Activated CD8-positive, alpha-beta memory T cell treated with anti-CD3 and anti-CD28 coated beads, Interleukin-2, amount 50 U/mL, for 24 hours (primary cell): Measurements from ENCODE around the gene NEUROD4.

ENCODE experiments used
- DNase-seq: peaks from one replicate; pipeline ENCODE4 v3.0.0-alpha.2; 2020; ENCODE audit errors: extremely low read depth

Gene NEUROD4

GRCh38 chr12:55058776-55059175, 39.0 kb downstream of the NEUROD4 start:
- no peak for DNase-seq

- no peak for DNase-seq
Observed at GRCh38 chr12:55060470-55060869, 40.7 kb downstream of the NEUROD4 start.

- DNase-seq: no peak
Observed at GRCh38 chr12:55061024-55061423, 41.2 kb downstream of the NEUROD4 start.

- DNase-seq: no peak
Observed at GRCh38 chr12:55063291-55063690, 43.5 kb downstream of the NEUROD4 start.

GRCh38 chr12:55065535-55065934, 45.8 kb downstream of the NEUROD4 start:
- DNase-seq: no peak

- no peak for DNase-seq
Observed at GRCh38 chr12:55067701-55068100, 47.9 kb downstream of the NEUROD4 start.

- DNase-seq: no peak
Observed at GRCh38 chr12:55068416-55069010, 48.7 kb downstream of the NEUROD4 start.

GRCh38 chr12:55072083-55072482, 52.3 kb downstream of the NEUROD4 start:
- peak; percentile 44 for DNase-seq

- peak; percentile 47 for DNase-seq
Observed at GRCh38 chr12:55073043-55074022, 53.6 kb downstream of the NEUROD4 start.

- DNase-seq: no peak
Observed at GRCh38 chr12:55074806-55075205, 55.0 kb downstream of the NEUROD4 start.
